Endothelial cell of umbilical vein (primary cell): ENCODE results near the gene ANKAR. TPM values are rescaled to one million over a fixed set of nuclear protein-coding genes. Genes with fewer than 3 reads are reported as not detected.

Experiments used
- BruUV-seq: library from RNA; stranded (reverse); fragments of 400-500 nt; replicated peaks from 2 replicates; lab custom pipeline; 2021; lab: Mats Ljungman, UMichigan
- CTCF ChIA-PET: fragments of 300-600, 350-600 bp; sonication (Branson Sonifier 250); formaldehyde crosslinking; loops from one replicate; lab custom pipeline; 2021; ENCODE audit warnings: antibody characterized with exemption, inconsistent platforms; lab: Charles Lee
- POLR2A ChIA-PET: fragments of 300-600, 350-600 bp; sonication (Branson Sonifier 250); formaldehyde crosslinking; loops from one replicate; lab custom pipeline; 2021; ENCODE audit warnings: antibody characterized with exemption, inconsistent platforms; lab: Charles Lee
- DNase-seq: peaks from one replicate; pipeline ENCODE4 v3.0.0-alpha.2; 2011; ENCODE audit warnings: low read depth, low spot score
- FAIRE-seq: peaks from 2 replicates; lab custom pipeline; 2011; peaks lifted over from hg19 to GRCh38; lab: Jason Lieb, UNC
- H2AFZ ChIP-seq: 2 replicates; pipeline ENCODE4 v1.6.0; 2012; ENCODE audit warnings: low read depth, low read length, control low read depth, inconsistent platforms
- H3K27ac ChIP-seq: 2 replicates; pipeline ENCODE4 v1.5.1; 2011; ENCODE audit warnings: low read depth, mild to moderate bottlenecking, control low read depth, low read length, moderate library complexity; ENCODE audit not compliant: insufficient read depth
- H3K27me3 ChIP-seq, 2 experiments: 2 replicates each; pipeline versions ENCODE4 v1.6.0 to v1.6.1; 2011; ENCODE audit warnings: low read length in 2 of 2, mixed read lengths in 1 of 2; ENCODE audit not compliant: control insufficient read depth in 2 of 2, insufficient read depth in 2 of 2
- H3K36me3 ChIP-seq, 2 experiments: 2 replicates in 1 of 2; 3 replicates in 1 of 2; pipeline ENCODE4 v1.5.1; 2011; ENCODE audit warnings: low read length in 2 of 2, mild to moderate bottlenecking in 1 of 2, moderate library complexity in 1 of 2; ENCODE audit not compliant: control insufficient read depth in 2 of 2, insufficient read depth in 2 of 2; ENCODE audit errors: extremely low read depth in 1 of 2
- H3K4me1 ChIP-seq: 3 replicates; pipeline ENCODE4 v1.5.1; 2011; ENCODE audit warnings: mild to moderate bottlenecking, low read length; ENCODE audit not compliant: control insufficient read depth, insufficient read depth; ENCODE audit errors: extremely low read depth
- H3K4me2 ChIP-seq: 2 replicates; pipeline ENCODE4 v1.6.1; 2011; ENCODE audit warnings: low read length, control low read depth, mixed read lengths; ENCODE audit not compliant: insufficient read depth
- H3K4me3 ChIP-seq, 3 experiments: fragments of 200-600 bp in 1 of 3; sonication (generic), shearing (Covaris generic) in 1 of 3; replicated peaks in 1 of 3; 2 replicates each; pipeline ENCODE4 v1.5.1; 2011 to 2016; ENCODE audit warnings: control low read depth in 3 of 3, low read length in 3 of 3, mild to moderate bottlenecking in 2 of 3, inconsistent platforms in 1 of 3, low read depth in 1 of 3, moderate library complexity in 1 of 3; ENCODE audit not compliant: insufficient read depth in 1 of 3
- H3K79me2 ChIP-seq: 2 replicates; pipeline ENCODE4 v1.6.0; 2012; ENCODE audit warnings: low read length, inconsistent platforms; ENCODE audit not compliant: control insufficient read depth, insufficient read depth
- H3K9ac ChIP-seq: replicated peaks from 2 replicates; pipeline ENCODE3; 2011; ENCODE audit warnings: low read length, control low read depth; ENCODE audit not compliant: insufficient read depth; ENCODE audit errors: extremely low read depth
- H3K9me1 ChIP-seq: replicated peaks from 3 replicates; pipeline ENCODE4 v1.6.0; 2011; ENCODE audit warnings: mild to moderate bottlenecking, low read length; ENCODE audit not compliant: control insufficient read depth, insufficient read depth; ENCODE audit errors: extremely low read depth
- H3K9me3 ChIP-seq: replicated peaks from 2 replicates; pipeline ENCODE4 v1.5.1; 2012; ENCODE audit warnings: low read length, inconsistent platforms; ENCODE audit not compliant: control insufficient read depth, insufficient read depth
- H4K20me1 ChIP-seq: replicated peaks from 2 replicates; pipeline ENCODE3; 2011; ENCODE audit warnings: mild to moderate bottlenecking, low read length; ENCODE audit not compliant: control insufficient read depth, insufficient read depth; ENCODE audit errors: extremely low read depth
- GATA2 ChIP-seq: IDR thresholded peaks from 2 replicates; pipeline ENCODE4 v1.7.0; 2011; ENCODE audit warnings: low read depth, mild to moderate bottlenecking, moderate library complexity, mixed read lengths, low read length; ENCODE audit not compliant: insufficient read length, insufficient read depth
- MYC ChIP-seq: IDR thresholded peaks from one replicate; pipeline ENCODE4 v1.6.1; 2011; ENCODE audit warnings: mild to moderate bottlenecking, low read depth, low read length
- dilution Hi-C: fragments of 300-500 bp; cut with MboI; formaldehyde crosslinking; loops from one replicate; pipeline ENCODE4 v1.15.0; 2019; ENCODE audit warnings: low sequenced_read_pairs; ENCODE audit not compliant: extremely low pct_ligation_motif_present
- intact Hi-C: fragments of 100-400 bp; cut with micrococcal nuclease; formaldehyde crosslinking; loops from one replicate; pipeline ENCODE4 v1.10.0; 2022
- polyA plus RNA-seq, 4 experiments: library from polyadenylated mRNA; depleted of rRNA in 3 of 4; stranded (reverse) in 3 of 4; unstranded in 1 of 4; fragments of >200 nt; gene quantifications; 2 replicates each; pipeline versions ENCODE4 v1.2.1 to v1.2.3, GENCODE V29; 2011 to 2012; ENCODE audit warnings: missing spikeins in 1 of 4
- total RNA-seq: library from RNA; stranded (reverse); gene quantifications from 2 replicates; pipeline ENCODE4 v1.2.3, GENCODE V29; 2021
- TF ChIP-seq, protein P1 (sequence below), 2 donors: IDR thresholded peaks; 1 replicate in 1 of 2; 2 replicates in 1 of 2; pipeline ENCODE4 v1.5.1; 2011; ENCODE audit warnings: low read length in 2 of 2, mild to moderate bottlenecking in 2 of 2, moderate library complexity in 2 of 2, control low read depth in 1 of 2, inconsistent platforms in 1 of 2, low read depth in 1 of 2; ENCODE audit not compliant: insufficient read depth in 1 of 2; ENCODE audit errors: extremely low read depth in 1 of 2

Gene ANKAR
- total and polyA plus RNA-seq, 2 donors (not counting 3 experiments of a cell fraction or from before 2014, with no cell fraction given) = 1.3 to 4.3 TPM

DNA sequence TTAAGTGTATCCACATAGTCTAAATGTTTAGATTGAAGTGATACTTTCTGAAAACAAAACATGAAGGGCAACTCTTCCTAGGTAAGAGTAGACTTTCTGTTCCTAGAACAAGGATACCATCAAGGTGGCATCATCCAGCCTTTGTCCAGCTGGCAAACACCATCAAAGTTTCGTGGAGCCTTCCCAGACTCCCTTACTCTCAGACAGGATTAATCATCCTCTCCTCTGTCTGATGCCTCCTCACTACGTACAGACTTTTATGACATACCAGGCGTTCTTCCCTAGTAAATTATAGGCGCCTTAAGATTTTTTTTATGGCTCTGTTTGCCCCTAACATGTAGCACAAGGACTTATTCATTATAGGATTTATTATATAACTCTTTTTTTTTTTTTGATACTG is 42.6 kb upstream of the ANKAR start:
- DNase-seq (no peak), FAIRE-seq (no peak)
- dilution Hi-C loops = no loop called here

DNA sequence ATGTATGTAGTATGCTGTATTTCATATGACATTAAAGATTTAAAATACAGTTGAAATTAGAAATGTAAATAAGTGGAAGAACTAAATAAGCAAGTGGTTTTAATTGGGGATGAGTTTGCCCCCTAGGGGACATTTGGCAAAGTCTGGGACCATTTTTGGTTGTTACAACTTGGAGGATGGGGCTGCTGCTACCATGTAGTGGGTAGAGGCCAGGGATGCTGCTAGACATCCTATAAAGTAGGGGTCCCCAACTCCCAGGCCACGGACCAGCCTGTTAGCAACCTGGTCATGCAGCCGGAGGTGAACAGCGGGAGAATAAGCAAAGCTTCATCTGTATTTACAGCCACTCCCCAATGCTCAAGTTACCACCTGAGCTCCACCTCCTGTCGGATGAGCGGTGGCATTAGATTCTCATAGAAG is 41.1 kb upstream of the ANKAR start:
- H3K9me1 ChIP-seq = no peaks in the 10 kb centered on the region
- POLR2A ChIA-PET = no interaction called here
- H3K9me3 ChIP-seq = no peaks in the 10 kb centered on the region
- H3K4me1 ChIP-seq = peaks cover 4% of the 10 kb centered on the region
- no peaks in the 10 kb centered on the region for H3K79me2 ChIP-seq
- no peaks in the 10 kb centered on the region for H3K36me3 ChIP-seq
- DNase-seq (peak; percentile 49), FAIRE-seq (no peak)
- dilution Hi-C loops = no loop called here
- no peaks in the 10 kb centered on the region for H4K20me1 ChIP-seq
- CTCF ChIA-PET = interaction anchor here (0.8 to 2.0 kb wide), 4 partner anchors 20 to 170 kb away, joined by 3 to 6 read pairs (median 4); partner anchors contain the start of gene SLC40A1
- no peak overlapping the region for H3K27ac ChIP-seq
- BruUV-seq = no TSS peak
- no peak overlapping the region for H3K4me2 ChIP-seq
- H2AFZ ChIP-seq = no peak overlapping the region
- H3K9ac ChIP-seq = no peak overlapping the region
- no peak for TF ChIP-seq GATA2
- TF ChIP-seq, protein P1, sequence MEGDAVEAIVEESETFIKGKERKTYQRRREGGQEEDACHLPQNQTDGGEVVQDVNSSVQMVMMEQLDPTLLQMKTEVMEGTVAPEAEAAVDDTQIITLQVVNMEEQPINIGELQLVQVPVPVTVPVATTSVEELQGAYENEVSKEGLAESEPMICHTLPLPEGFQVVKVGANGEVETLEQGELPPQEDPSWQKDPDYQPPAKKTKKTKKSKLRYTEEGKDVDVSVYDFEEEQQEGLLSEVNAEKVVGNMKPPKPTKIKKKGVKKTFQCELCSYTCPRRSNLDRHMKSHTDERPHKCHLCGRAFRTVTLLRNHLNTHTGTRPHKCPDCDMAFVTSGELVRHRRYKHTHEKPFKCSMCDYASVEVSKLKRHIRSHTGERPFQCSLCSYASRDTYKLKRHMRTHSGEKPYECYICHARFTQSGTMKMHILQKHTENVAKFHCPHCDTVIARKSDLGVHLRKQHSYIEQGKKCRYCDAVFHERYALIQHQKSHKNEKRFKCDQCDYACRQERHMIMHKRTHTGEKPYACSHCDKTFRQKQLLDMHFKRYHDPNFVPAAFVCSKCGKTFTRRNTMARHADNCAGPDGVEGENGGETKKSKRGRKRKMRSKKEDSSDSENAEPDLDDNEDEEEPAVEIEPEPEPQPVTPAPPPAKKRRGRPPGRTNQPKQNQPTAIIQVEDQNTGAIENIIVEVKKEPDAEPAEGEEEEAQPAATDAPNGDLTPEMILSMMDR (IDR thresholded peaks at IDR 0.05; ENCODE audit: extremely low read depth in 1 of 2, insufficient read depth in 1 of 2, low read depth in 1 of 2, low read length in 2 of 2) = peak; percentile 16 to 32
- no peaks in the 10 kb centered on the region for H3K27me3 ChIP-seq
- intact Hi-C loops = loop anchor here (1.0 kb wide), 1 partner anchor 167 kb away; no protein-coding TSS in a partner anchor
- H3K4me3 ChIP-seq = no peak overlapping the region

More for the DNA sequence above, 42.6 kb upstream of the ANKAR start:
- Histone ChIP-seq H3K79me2 (no peaks in the 10 kb centered on the region), H3K36me3 (no peaks in the 10 kb centered on the region), H3K27me3 (no peaks in the 10 kb centered on the region), H4K20me1 (no peaks in the 10 kb centered on the region), H3K4me2 (no peak overlapping the region), H3K4me3 (no peak overlapping the region), H3K9me3 (no peaks in the 10 kb centered on the region), H3K9me1 (no peaks in the 10 kb centered on the region), H3K9ac (no peak overlapping the region), H3K27ac (no peak overlapping the region), H2AFZ (no peak overlapping the region), H3K4me1 (peaks cover 4% of the 10 kb centered on the region)
- TF ChIP-seq GATA2 = no peak
- no peak for TF ChIP-seq MYC
- BruUV-seq = no TSS peak
- ChIA-PET POLR2A (no interaction called here), CTCF (interaction anchor here (0.9 to 1.1 kb wide), 2 partner anchors 9 to 168 kb away, joined by 3 to 5 read pairs; no protein-coding TSS in a partner anchor)
- intact Hi-C loops = no loop called here
